ENCODE results near the gene MYH9. TPM values are rescaled to one million over a fixed set of nuclear protein-coding genes. Genes with fewer than 3 reads are reported as not detected.

Gene MYH9
- polyA plus RNA-seq, 2 donors: 107 to 114 TPM

- 55 to 59% methylated on average over 14 of the region's 14 CpGs for WGBS, 2 donors
Measured at GRCh38 chr22:36378080-36378868, 9.5 kb downstream of the MYH9 start.

GRCh38 chr22:36377022-36377631 is 10.6 kb downstream of the MYH9 start:
- H3K4me1 ChIP-seq (ENCODE audit: control insufficient read depth in 2 of 2, insufficient read depth in 2 of 2, low read length in 1 of 2): peaks cover 8 to 30% of the 10 kb centered on the region in 2 donors
- H3K27ac ChIP-seq (ENCODE audit: low read depth in 2 of 2, low read length in 1 of 2): peak overlapping the region; percentile 62 to 69
- 54 to 56% methylated on average over 14 of the region's 14 CpGs for WGBS, 2 donors
- no peaks in the 10 kb centered on the region for H3K27me3 ChIP-seq (ENCODE audit: control insufficient read depth in 1 of 2, insufficient read depth in 2 of 2, low read length in 2 of 2)
- H3K36me3 ChIP-seq (ENCODE audit: control insufficient read depth in 2 of 2, insufficient read depth in 2 of 2, low read length in 1 of 2): peaks cover 0 to 7% of the 10 kb centered on the region in 2 donors
- no peak overlapping the region for H3K4me3 ChIP-seq (ENCODE audit: low read depth in 1 of 2, low read length in 2 of 2)
- no peaks in the 10 kb centered on the region for H3K9me3 ChIP-seq (ENCODE audit: control insufficient read depth in 2 of 2, insufficient read depth in 1 of 2, low read depth in 1 of 2, low read length in 1 of 2)

More at GRCh38 chr22:36378080-36378868, 9.5 kb downstream of the MYH9 start:
- H3K4me3 ChIP-seq (ENCODE audit: low read depth in 1 of 2, low read length in 2 of 2): no peak overlapping the region
- H3K27me3 ChIP-seq (ENCODE audit: control insufficient read depth in 1 of 2, insufficient read depth in 2 of 2, low read length in 2 of 2): no peaks in the 10 kb centered on the region
- no peaks in the 10 kb centered on the region for H3K9me3 ChIP-seq (ENCODE audit: control insufficient read depth in 2 of 2, insufficient read depth in 1 of 2, low read depth in 1 of 2, low read length in 1 of 2)
- H3K27ac ChIP-seq (ENCODE audit: low read depth in 2 of 2, low read length in 1 of 2): peak overlapping the region; percentile 67 to 77
- peaks cover 8 to 23% of the 10 kb centered on the region in 2 donors for H3K4me1 ChIP-seq (ENCODE audit: control insufficient read depth in 2 of 2, insufficient read depth in 2 of 2, low read length in 1 of 2)
- peaks cover 0 to 7% of the 10 kb centered on the region in 2 donors for H3K36me3 ChIP-seq (ENCODE audit: control insufficient read depth in 2 of 2, insufficient read depth in 2 of 2, low read length in 1 of 2)

GRCh38 chr22:36376265-36376664 is 11.5 kb downstream of the MYH9 start:
- Histone ChIP-seq H3K27ac (ENCODE audit: low read depth in 2 of 2, low read length in 1 of 2) (peak overlapping the region; percentile 62 to 91), H3K27me3 (ENCODE audit: control insufficient read depth in 1 of 2, insufficient read depth in 2 of 2, low read length in 2 of 2) (no peaks in the 10 kb centered on the region), H3K36me3 (ENCODE audit: control insufficient read depth in 2 of 2, insufficient read depth in 2 of 2, low read length in 1 of 2) (peaks cover 0 to 7% of the 10 kb centered on the region in 2 donors), H3K4me1 (ENCODE audit: control insufficient read depth in 2 of 2, insufficient read depth in 2 of 2, low read length in 1 of 2) (peaks cover 8 to 30% of the 10 kb centered on the region in 2 donors), H3K4me3 (ENCODE audit: low read depth in 1 of 2, low read length in 2 of 2) (no peak overlapping the region), H3K9me3 (ENCODE audit: control insufficient read depth in 2 of 2, insufficient read depth in 1 of 2, low read depth in 1 of 2, low read length in 1 of 2) (no peaks in the 10 kb centered on the region)
- WGBS, 2 donors: 75 to 76% methylated on average over 3 of the region's 3 CpGs

- WGBS, 2 donors: 48 to 50% methylated on average over 9 of the region's 9 CpGs
- H3K4me1 ChIP-seq (ENCODE audit: control insufficient read depth in 2 of 2, insufficient read depth in 2 of 2, low read length in 1 of 2): peaks cover 8 to 31% of the 10 kb centered on the region in 2 donors
- no peak overlapping the region for H3K4me3 ChIP-seq (ENCODE audit: low read depth in 1 of 2, low read length in 2 of 2)
Measured at GRCh38 chr22:36375071-36375980, 12.4 kb downstream of the MYH9 start.

GRCh38 chr22:36374603-36375024 is 13.2 kb downstream of the MYH9 start:
- no peaks in the 10 kb centered on the region for H3K9me3 ChIP-seq (ENCODE audit: control insufficient read depth in 2 of 2, insufficient read depth in 1 of 2, low read depth in 1 of 2, low read length in 1 of 2)
- H3K27me3 ChIP-seq (ENCODE audit: control insufficient read depth in 1 of 2, insufficient read depth in 2 of 2, low read length in 2 of 2): no peaks in the 10 kb centered on the region
- no peak overlapping the region for H3K4me3 ChIP-seq (ENCODE audit: low read depth in 1 of 2, low read length in 2 of 2)
- H3K27ac ChIP-seq (ENCODE audit: low read depth in 2 of 2, low read length in 1 of 2): peak overlapping the region; percentile 85 to 98
- WGBS, 2 donors: 32 to 36% methylated on average over 11 of the region's 11 CpGs
- H3K36me3 ChIP-seq (ENCODE audit: control insufficient read depth in 2 of 2, insufficient read depth in 2 of 2, low read length in 1 of 2): peaks cover 0 to 5% of the 10 kb centered on the region in 2 donors
- H3K4me1 ChIP-seq (ENCODE audit: control insufficient read depth in 2 of 2, insufficient read depth in 2 of 2, low read length in 1 of 2): peaks cover 3 to 31% of the 10 kb centered on the region in 2 donors

More at GRCh38 chr22:36375071-36375980, 12.4 kb downstream of the MYH9 start:
- H3K27ac ChIP-seq (ENCODE audit: low read depth in 2 of 2, low read length in 1 of 2): peak overlapping the region; percentile 85 to 98
- H3K36me3 ChIP-seq (ENCODE audit: control insufficient read depth in 2 of 2, insufficient read depth in 2 of 2, low read length in 1 of 2): peaks cover 0 to 7% of the 10 kb centered on the region in 2 donors
- H3K9me3 ChIP-seq (ENCODE audit: control insufficient read depth in 2 of 2, insufficient read depth in 1 of 2, low read depth in 1 of 2, low read length in 1 of 2): no peaks in the 10 kb centered on the region
- H3K27me3 ChIP-seq (ENCODE audit: control insufficient read depth in 1 of 2, insufficient read depth in 2 of 2, low read length in 2 of 2): no peaks in the 10 kb centered on the region

- Histone ChIP-seq H3K4me1 (ENCODE audit: control insufficient read depth in 2 of 2, insufficient read depth in 2 of 2, low read length in 1 of 2) (peaks cover 14 to 39% of the 10 kb centered on the region in 2 donors), H3K36me3 (ENCODE audit: control insufficient read depth in 2 of 2, insufficient read depth in 2 of 2, low read length in 1 of 2) (peaks cover 0 to 3% of the 10 kb centered on the region in 2 donors), H3K27me3 (ENCODE audit: control insufficient read depth in 1 of 2, insufficient read depth in 2 of 2, low read length in 2 of 2) (no peaks in the 10 kb centered on the region), H3K4me3 (ENCODE audit: low read depth in 1 of 2, low read length in 2 of 2) (no peak overlapping the region), H3K9me3 (ENCODE audit: control insufficient read depth in 2 of 2, insufficient read depth in 1 of 2, low read depth in 1 of 2, low read length in 1 of 2) (no peaks in the 10 kb centered on the region), H3K27ac (ENCODE audit: low read depth in 2 of 2, low read length in 1 of 2) (peak overlapping the region; percentile 85 to 98)
- WGBS, 2 donors: 15 to 23% methylated on average over 7 of the region's 7 CpGs
Measured at GRCh38 chr22:36373258-36373579, 14.5 kb downstream of the MYH9 start.

GRCh38 chr22:36371920-36372319 is 15.8 kb downstream of the MYH9 start:
- peak overlapping the region; percentile 70 to 98 for H3K27ac ChIP-seq (ENCODE audit: low read depth in 2 of 2, low read length in 1 of 2)
- H3K27me3 ChIP-seq (ENCODE audit: control insufficient read depth in 1 of 2, insufficient read depth in 2 of 2, low read length in 2 of 2): no peaks in the 10 kb centered on the region
- H3K9me3 ChIP-seq (ENCODE audit: control insufficient read depth in 2 of 2, insufficient read depth in 1 of 2, low read depth in 1 of 2, low read length in 1 of 2): no peaks in the 10 kb centered on the region
- 73 to 81% methylated on average over 2 of the region's 2 CpGs for WGBS, 2 donors
- H3K4me3 ChIP-seq (ENCODE audit: low read depth in 1 of 2, low read length in 2 of 2): no peak overlapping the region
- peaks cover 19 to 43% of the 10 kb centered on the region in 2 donors for H3K4me1 ChIP-seq (ENCODE audit: control insufficient read depth in 2 of 2, insufficient read depth in 2 of 2, low read length in 1 of 2)
- peaks cover 0 to 6% of the 10 kb centered on the region in 2 donors for H3K36me3 ChIP-seq (ENCODE audit: control insufficient read depth in 2 of 2, insufficient read depth in 2 of 2, low read length in 1 of 2)

GRCh38 chr22:36369922-36370791 is 17.6 kb downstream of the MYH9 start:
- H3K36me3 ChIP-seq (ENCODE audit: control insufficient read depth in 2 of 2, insufficient read depth in 2 of 2, low read length in 1 of 2): peaks cover 0 to 6% of the 10 kb centered on the region in 2 donors
- H3K9me3 ChIP-seq (ENCODE audit: control insufficient read depth in 2 of 2, insufficient read depth in 1 of 2, low read depth in 1 of 2, low read length in 1 of 2): no peaks in the 10 kb centered on the region
- peak overlapping the region; percentile 92 to 98 for H3K27ac ChIP-seq (ENCODE audit: low read depth in 2 of 2, low read length in 1 of 2)
- no peak overlapping the region for H3K4me3 ChIP-seq (ENCODE audit: low read depth in 1 of 2, low read length in 2 of 2)
- H3K27me3 ChIP-seq (ENCODE audit: control insufficient read depth in 1 of 2, insufficient read depth in 2 of 2, low read length in 2 of 2): no peaks in the 10 kb centered on the region
- WGBS, 2 donors: 17% methylated on average over 11 of the region's 11 CpGs
- peaks cover 16 to 42% of the 10 kb centered on the region in 2 donors for H3K4me1 ChIP-seq (ENCODE audit: control insufficient read depth in 2 of 2, insufficient read depth in 2 of 2, low read length in 1 of 2)
